ENCODE results near the gene NT5M. TPM values are rescaled to one million over a fixed set of nuclear protein-coding genes. Genes with fewer than 3 reads are reported as not detected.

NT5M gene
- polyA plus RNA-seq, 3 donors = 0.23 to 0.57 (median 0.25) TPM

DNA sequence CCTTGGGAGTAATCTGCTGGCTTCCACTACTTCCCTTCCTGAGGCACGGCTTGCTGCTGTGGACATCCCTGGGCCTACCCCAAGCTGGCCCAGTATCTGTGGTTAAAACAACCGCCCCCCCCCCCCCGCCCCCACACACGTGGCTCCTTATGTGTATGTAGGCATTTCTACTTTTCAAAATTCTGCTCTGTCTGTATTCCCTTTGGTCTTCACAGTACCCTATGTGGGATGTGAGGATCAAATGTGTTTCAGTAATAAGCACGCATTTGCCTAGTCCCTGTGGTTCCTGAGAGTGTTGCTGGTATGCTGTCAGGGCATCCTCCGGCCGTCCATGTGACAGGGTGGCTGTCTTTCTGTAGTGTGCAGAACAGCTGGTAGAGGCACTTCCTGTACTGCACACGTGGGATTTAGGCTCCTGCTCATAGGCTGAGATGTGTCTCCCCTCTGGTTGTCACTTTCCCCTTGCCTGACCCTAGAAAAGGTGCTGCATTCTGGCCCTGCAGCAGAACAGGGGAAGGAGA, 2.2 kb downstream of the NT5M start:
- H3K27me3 ChIP-seq (ENCODE audit: control insufficient read depth in 2 of 2, insufficient read depth in 2 of 2, low read length in 2 of 2) = peaks cover 0 to 6% of the 10 kb centered on the region in 2 donors
- H2AFZ ChIP-seq (ENCODE audit: insufficient read depth, low read depth, low read length, poor library complexity, severe bottlenecking) = peak overlapping the region; percentile 18
- peaks cover 67% of the 10 kb centered on the region for H3K4me1 Mint-ChIP-seq
- H3K27me3 Mint-ChIP-seq (ENCODE audit: low read depth in 3 of 3) = peaks cover 5 to 15% (median 7%) of the 10 kb centered on the region in 3 donors
- peaks cover 0 to 4% (median 0%) of the 10 kb centered on the region in 7 donors for H3K9me3 Mint-ChIP-seq
- no peak overlapping the region for H3K27ac ChIP-seq (ENCODE audit: low read depth in 1 of 2, low read length in 2 of 2)
- peak overlapping the region in 1 of 3 experiments; percentile 20 for H3K4me3 ChIP-seq (replicated peaks in 1 of 3; ENCODE audit: low read depth in 2 of 3, low read length in 3 of 3)
- peak overlapping the region in 1 of 7 donors; percentile 68 for H3K27ac Mint-ChIP-seq
- H3K36me3 ChIP-seq (replicated peaks in 1 of 2; ENCODE audit: control insufficient read depth in 1 of 2, insufficient read depth in 2 of 2, low read length in 2 of 2) = no peaks in the 10 kb centered on the region
- H3K4me1 ChIP-seq (ENCODE audit: control insufficient read depth in 1 of 2, insufficient read depth in 2 of 2, low read length in 2 of 2) = peaks cover 62 to 74% of the 10 kb centered on the region in 2 donors
- H3K79me2 ChIP-seq (ENCODE audit: insufficient read depth, low read length) = no peaks in the 10 kb centered on the region
- no peaks in the 10 kb centered on the region for H3K36me3 Mint-ChIP-seq
- no peak for TF ChIP-seq CTCF (IDR thresholded peaks at IDR 0.05)
- peak overlapping the region; percentile 30 for H3K4me2 ChIP-seq (replicated peaks; ENCODE audit: extremely low read depth, low read length, poor library complexity, severe bottlenecking)
- no peak overlapping the region for H3K9ac ChIP-seq (ENCODE audit: insufficient read depth, low read length, poor library complexity, severe bottlenecking)
- no peaks in the 10 kb centered on the region for H3K9me3 ChIP-seq (replicated peaks in 1 of 2; ENCODE audit: control insufficient read depth in 1 of 2, insufficient read depth in 1 of 2, low read length in 2 of 2)
- no peaks in the 10 kb centered on the region for H4K20me1 ChIP-seq (ENCODE audit: insufficient read depth, low read length)
- peak overlapping the region; percentile 66 to 75 for H3K4me3 Mint-ChIP-seq
- 0% methylated on average over 4 of the region's 8 CpGs for WGBS (ENCODE audit: insufficient coverage)
- peak; percentile 46 to 70 (median 50) for DNase-seq
- intact Hi-C loops (cut with micrococcal nuclease) = loop anchor here in 1 of 2 donors (10.0 kb wide), 1 partner anchor 301 kb away; no protein-coding TSS in a partner anchor

DNA sequence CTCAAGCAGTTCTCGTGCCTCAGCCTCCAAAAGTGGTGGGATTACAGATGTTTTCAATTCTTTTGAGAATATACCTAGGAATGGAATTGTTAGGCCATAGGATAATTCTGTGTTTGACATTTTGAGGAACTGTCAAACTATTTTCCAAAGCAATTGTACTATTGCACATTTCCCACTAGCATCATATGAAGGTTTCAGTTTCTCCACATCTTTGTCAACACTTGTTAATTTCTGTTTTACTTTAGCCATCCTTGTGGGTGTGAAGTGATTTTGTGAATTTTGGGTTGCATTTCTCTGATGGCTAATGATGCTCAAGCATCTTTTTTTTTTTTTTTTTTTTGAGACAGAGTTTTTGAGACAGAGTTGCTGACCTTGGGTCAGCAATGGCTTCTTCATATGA, 6.2 kb downstream of the NT5M start:
- H3K36me3 ChIP-seq (replicated peaks in 1 of 2; ENCODE audit: control insufficient read depth in 1 of 2, insufficient read depth in 2 of 2, low read length in 2 of 2) = no peaks in the 10 kb centered on the region
- DNase-seq = no peak
- intact Hi-C loops (cut with micrococcal nuclease) = loop anchor here in 1 of 2 donors (10.0 kb wide), 1 partner anchor 305 kb away; no protein-coding TSS in a partner anchor
- peaks cover 2 to 3% (median 2%) of the 10 kb centered on the region in 3 donors for H3K27me3 Mint-ChIP-seq (ENCODE audit: low read depth in 3 of 3)
- H3K27ac ChIP-seq (ENCODE audit: low read depth in 1 of 2, low read length in 2 of 2) = no peak overlapping the region
- no peak overlapping the region for H3K4me3 ChIP-seq (replicated peaks in 1 of 3; ENCODE audit: low read depth in 2 of 3, low read length in 3 of 3)
- H3K9me3 Mint-ChIP-seq = peaks cover 0 to 6% (median 0%) of the 10 kb centered on the region in 7 donors
- H3K4me1 Mint-ChIP-seq = peaks cover 46% of the 10 kb centered on the region
- no peak overlapping the region for H2AFZ ChIP-seq (ENCODE audit: insufficient read depth, low read depth, low read length, poor library complexity, severe bottlenecking)
- no peak overlapping the region for H3K4me3 Mint-ChIP-seq
- no peak overlapping the region for H3K4me2 ChIP-seq (replicated peaks; ENCODE audit: extremely low read depth, low read length, poor library complexity, severe bottlenecking)
- no CpG with 5 or more reads among the region's 1 CpG for WGBS (ENCODE audit: insufficient coverage)
- H3K27me3 ChIP-seq (ENCODE audit: control insufficient read depth in 2 of 2, insufficient read depth in 2 of 2, low read length in 2 of 2) = no peaks in the 10 kb centered on the region
- TF ChIP-seq CTCF (IDR thresholded peaks at IDR 0.05) = no peak
- H3K36me3 Mint-ChIP-seq = peaks cover 0 to 1% of the 10 kb centered on the region in 2 donors
- H4K20me1 ChIP-seq (ENCODE audit: insufficient read depth, low read length) = no peaks in the 10 kb centered on the region
- no peaks in the 10 kb centered on the region for H3K79me2 ChIP-seq (ENCODE audit: insufficient read depth, low read length)
- no peak overlapping the region for H3K9ac ChIP-seq (ENCODE audit: insufficient read depth, low read length, poor library complexity, severe bottlenecking)
- H3K9me3 ChIP-seq (replicated peaks in 1 of 2; ENCODE audit: control insufficient read depth in 1 of 2, insufficient read depth in 1 of 2, low read length in 2 of 2) = no peaks in the 10 kb centered on the region
- H3K4me1 ChIP-seq (ENCODE audit: control insufficient read depth in 1 of 2, insufficient read depth in 2 of 2, low read length in 2 of 2) = peaks cover 44 to 45% of the 10 kb centered on the region in 2 donors
- peak overlapping the region in 1 of 7 donors; percentile 71 for H3K27ac Mint-ChIP-seq
